Panc1 (cell line): ENCODE data around the gene ST7L. TPM values are rescaled to one million over a fixed set of nuclear protein-coding genes. Genes with fewer than 3 reads are reported as not detected.

ENCODE experiments used
- ATAC-seq: fragments of 200-7000 bp; cut with Tn5 transposase; 2 replicates; pipeline ENCODE4 v1.9.1; 2020; ENCODE audit warnings: mild to moderate bottlenecking, moderate library complexity
- BruUV-seq: library from RNA; stranded (reverse); fragments of 400-500 nt; replicated peaks from 2 replicates; lab custom pipeline; 2021; lab: Mats Ljungman, UMichigan
- CTCF ChIA-PET: fragments of 300-600 bp; sonication (Branson Sonifier 250); formaldehyde crosslinking; loops from one replicate; lab custom pipeline; 2022; ENCODE audit warnings: antibody characterized with exemption; lab: Charles Lee
- POLR2A ChIA-PET: fragments of 300-600 bp; sonication (Branson Sonifier 250); formaldehyde crosslinking; loops from one replicate; lab custom pipeline; 2022; ENCODE audit warnings: antibody characterized with exemption; lab: Charles Lee
- DNase-seq: peaks from one replicate; pipeline ENCODE4 v3.0.0-alpha.2; 2010; ENCODE audit warnings: low read depth, low spot score
- H3K27ac ChIP-seq: 2 replicates; pipeline ENCODE4 v1.5.1; 2011; ENCODE audit warnings: mild to moderate bottlenecking, low read length, inconsistent platforms
- H3K27me3 ChIP-seq: fragments of 200-500 bp; sonication (Bioruptor generic); 2 replicates; pipeline ENCODE4 v1.6.0; 2014; ENCODE audit warnings: low read length, inconsistent platforms; ENCODE audit not compliant: control insufficient read depth, insufficient read depth
- H3K36me3 ChIP-seq: fragments of 200-500 bp; sonication (Bioruptor generic); 2 replicates; pipeline ENCODE4 v1.5.1; 2014; ENCODE audit warnings: inconsistent platforms, mild to moderate bottlenecking, low read length, moderate library complexity; ENCODE audit not compliant: control insufficient read depth, insufficient read depth
- H3K4me1 ChIP-seq: 2 replicates; pipeline ENCODE4 v1.5.1; 2011; ENCODE audit warnings: inconsistent platforms, mild to moderate bottlenecking, low read length, moderate library complexity; ENCODE audit not compliant: control insufficient read depth, insufficient read depth
- H3K4me3 ChIP-seq, 2 experiments: 2 replicates each; pipeline ENCODE4 v1.5.1; 2011 to 2012; ENCODE audit warnings: low read depth in 2 of 2, low read length in 2 of 2, mild to moderate bottlenecking in 2 of 2, inconsistent platforms in 1 of 2, moderate library complexity in 1 of 2
- H3K9me3 ChIP-seq: fragments of 200-500 bp; sonication (Bioruptor generic); 2 replicates; pipeline ENCODE4 v1.5.1; 2014; ENCODE audit warnings: low read depth, mild to moderate bottlenecking, inconsistent platforms, low read length, moderate library complexity; ENCODE audit not compliant: control insufficient read depth, insufficient read depth
- CTCF ChIP-seq: fragments of 450-650 bp; IDR thresholded peaks from 2 replicates; pipeline ENCODE4 v1.5.1; 2017; ENCODE audit warnings: mild to moderate bottlenecking
- POLR2AphosphoS5 ChIP-seq: IDR thresholded peaks from 2 replicates; pipeline ENCODE4 v1.6.1; 2012; ENCODE audit warnings: mild to moderate bottlenecking, low read depth, low read length, moderate library complexity
- REST ChIP-seq, 2 experiments: IDR thresholded peaks; 2 replicates each; pipeline ENCODE4 v1.6.1; 2011 to 2012; ENCODE audit warnings: low read depth in 2 of 2, control low read depth in 1 of 2, low read length in 1 of 2, mild to moderate bottlenecking in 1 of 2, moderate library complexity in 1 of 2; ENCODE audit not compliant: insufficient read depth in 1 of 2
- SIN3A ChIP-seq: IDR thresholded peaks from 2 replicates; pipeline ENCODE4 v1.6.1; 2012; ENCODE audit warnings: low read depth, mild to moderate bottlenecking, low read length, moderate library complexity, borderline replicate concordance; ENCODE audit not compliant: insufficient read depth
- TCF7L2 ChIP-seq: IDR thresholded peaks from 2 replicates; pipeline ENCODE4 v1.6.1; 2011; ENCODE audit warnings: mild to moderate bottlenecking, low read depth, low read length, inconsistent platforms
- in situ Hi-C: cut with HindIII; loops from 2 replicates; pipeline ENCODE4 v1.10.0; 2016; ENCODE audit warnings: low sequenced_read_pairs, low pct_unique_long_range_greater_than_20kb
- intact Hi-C: fragments of 100-400 bp; cut with micrococcal nuclease; formaldehyde crosslinking; loops from one replicate; pipeline ENCODE4 v1.10.0; 2022; ENCODE audit not compliant: unreplicated experiment
- total RNA-seq: library from RNA; stranded (reverse); gene quantifications from one replicate; pipeline ENCODE4 v1.2.1, GENCODE V29; 2021; ENCODE audit not compliant: unreplicated experiment

Gene ST7L
- total RNA-seq, 1 experiment from 2014 or later = 13.4 TPM

- no peaks in the 10 kb centered on the region for H3K27me3 ChIP-seq
- peak overlapping the region; percentile 87; the same call in 1 of the 2 replicates for H3K27ac ChIP-seq
- no peak for TF ChIP-seq POLR2AphosphoS5
- TF ChIP-seq CTCF = no peak
- no peak for TF ChIP-seq SIN3A
- no peak for DNase-seq
- no peaks in the 10 kb centered on the region for H3K9me3 ChIP-seq
- ATAC-seq = no peak
- H3K4me1 ChIP-seq = peaks cover 31% of the 10 kb centered on the region
- in situ Hi-C loops (no loop called here), intact Hi-C loops (no loop called here)
- CTCF ChIA-PET = no interaction called here
- no peak overlapping the region for H3K4me3 ChIP-seq
- H3K36me3 ChIP-seq = no peaks in the 10 kb centered on the region; the same call in 1 of the 2 replicates
- BruUV-seq = TSS peak; percentile 4
- POLR2A ChIA-PET = interaction anchor here (1.0 kb wide), 1 partner anchor 37 kb away, joined by 4 read pairs; no protein-coding TSS in a partner anchor
These were observed 17.1 kb upstream of the ST7L start for GRCh38 chr1:112636056-112636455.

- Histone ChIP-seq H3K27me3 (no peaks in the 10 kb centered on the region), H3K4me3 (no peak overlapping the region), H3K27ac (peak overlapping the region; percentile 83), H3K36me3 (no peaks in the 10 kb centered on the region; the same call in 1 of the 2 replicates), H3K4me1 (peaks cover 33% of the 10 kb centered on the region), H3K9me3 (no peaks in the 10 kb centered on the region)
- no peak for TF ChIP-seq TCF7L2
- TF ChIP-seq REST (IDR thresholded peaks at IDR 0.05; ENCODE audit: insufficient read depth in 1 of 2, low read depth in 2 of 2, low read length in 1 of 2) = no peak
- TF ChIP-seq POLR2AphosphoS5 = no peak
- TF ChIP-seq CTCF = no peak
- no peak for TF ChIP-seq SIN3A
- intact Hi-C loops = no loop called here
- CTCF ChIA-PET = no interaction called here
- POLR2A ChIA-PET = interaction anchor here (0.6 kb wide), 1 partner anchor 571 kb away, joined by 3 read pairs; no protein-coding TSS in a partner anchor
- DNase-seq = no peak
- in situ Hi-C loops = no loop called here
- ATAC-seq = no peak
- no TSS peak for BruUV-seq
These were observed 15.4 kb upstream of the ST7L start for GRCh38 chr1:112634367-112634766.
